Right hindlimb (tissue), 1 donor: ENCODE measurements around the gene SLC1A2.

Experiments used
- DNase-seq: peaks from one replicate; pipeline ENCODE4 v3.0.0-alpha.2; 2018

Gene SLC1A2

GRCh38 chr11:35412285-35412684 lies 7.1 kb downstream of the SLC1A2 start:
- DNase-seq = no peak

- no peak for DNase-seq
These were observed 12.3 kb downstream of the SLC1A2 start for GRCh38 chr11:35407041-35407440.

GRCh38 chr11:35404388-35404775 lies 15.0 kb downstream of the SLC1A2 start:
- DNase-seq = no peak

- no peak for DNase-seq
These were observed 15.5 kb downstream of the SLC1A2 start for GRCh38 chr11:35403765-35404387.

GRCh38 chr11:35402751-35403660 lies 16.4 kb downstream of the SLC1A2 start:
- no peak for DNase-seq

GRCh38 chr11:35398881-35399280 lies 20.5 kb downstream of the SLC1A2 start:
- no peak for DNase-seq

- DNase-seq = no peak
These were observed 24.4 kb downstream of the SLC1A2 start for GRCh38 chr11:35394941-35395340.

- no peak for DNase-seq
These were observed 26.3 kb downstream of the SLC1A2 start for GRCh38 chr11:35393098-35393497.

GRCh38 chr11:35391922-35392688 lies 27.3 kb downstream of the SLC1A2 start:
- DNase-seq = peak; percentile 91

GRCh38 chr11:35390737-35391682 lies 28.3 kb downstream of the SLC1A2 start:
- no peak for DNase-seq

- no peak for DNase-seq
These were observed 29.4 kb downstream of the SLC1A2 start for GRCh38 chr11:35389897-35390465.

- DNase-seq = no peak
These were observed 30.2 kb downstream of the SLC1A2 start for GRCh38 chr11:35389112-35389511.

- no peak for DNase-seq
These were observed 31.3 kb downstream of the SLC1A2 start for GRCh38 chr11:35388061-35388460.

- DNase-seq = no peak
These were observed 32.0 kb downstream of the SLC1A2 start for GRCh38 chr11:35387111-35387982.

- no peak for DNase-seq
These were observed 35.4 kb downstream of the SLC1A2 start for GRCh38 chr11:35383953-35384352.

- DNase-seq = no peak
These were observed 37.5 kb downstream of the SLC1A2 start for GRCh38 chr11:35381709-35382322.

GRCh38 chr11:35380603-35381002 lies 38.8 kb downstream of the SLC1A2 start:
- DNase-seq = no peak

- no peak for DNase-seq
These were observed 42.1 kb downstream of the SLC1A2 start for GRCh38 chr11:35377262-35377661.

- DNase-seq = no peak
These were observed 42.7 kb downstream of the SLC1A2 start for GRCh38 chr11:35376613-35377012.

GRCh38 chr11:35376118-35376510 lies 43.2 kb downstream of the SLC1A2 start:
- DNase-seq = no peak
